H9 (cell line): Measurements from ENCODE around the gene MAGI3. TPM values are rescaled to one million over a fixed set of nuclear protein-coding genes. Genes with fewer than 3 reads are reported as not detected.
A peak's percentile ranks its signal among the peaks of the same experiment; 100 is the strongest.

ENCODE experiments used
- DNase-seq: peaks from one replicate; pipeline ENCODE4 v3.0.0-alpha.2; 2017
- H2AFZ ChIP-seq: one replicate; pipeline ENCODE4 v1.6.1; 2013; ENCODE audit warnings: mild to moderate bottlenecking, low read length, control low read depth, moderate library complexity
- H2AK5ac ChIP-seq: 2 replicates; pipeline ENCODE4 v1.6.1; 2013; ENCODE audit warnings: low read length, control low read depth, mixed read lengths; ENCODE audit not compliant: insufficient read length
- H2BK120ac ChIP-seq: one replicate; pipeline ENCODE4 v1.6.1; 2013; ENCODE audit warnings: low read depth, mild to moderate bottlenecking, low read length, control low read depth, inconsistent platforms; ENCODE audit not compliant: poor library complexity, severe bottlenecking
- H2BK12ac ChIP-seq: 2 replicates; pipeline ENCODE4 v1.6.1; 2013; ENCODE audit warnings: low read length, control low read depth, mixed read lengths, low read depth; ENCODE audit not compliant: insufficient read length
- H2BK15ac ChIP-seq: 2 replicates; pipeline ENCODE4 v1.6.1; 2013; ENCODE audit warnings: low read depth, low read length, control low read depth
- H2BK20ac ChIP-seq: one replicate; pipeline ENCODE4 v1.6.1; 2013; ENCODE audit warnings: low read depth, mild to moderate bottlenecking, low read length, control low read depth, inconsistent platforms; ENCODE audit not compliant: poor library complexity, severe bottlenecking
- H2BK5ac ChIP-seq: 2 replicates; pipeline ENCODE4 v1.6.1; 2013; ENCODE audit warnings: low read length, control low read depth, mixed read lengths; ENCODE audit not compliant: insufficient read length
- H3K14ac ChIP-seq: 2 replicates; pipeline ENCODE4 v1.6.1; 2013; ENCODE audit warnings: low read length, control low read depth; ENCODE audit not compliant: insufficient read depth
- H3K18ac ChIP-seq: 2 replicates; pipeline ENCODE4 v1.6.1; 2013; ENCODE audit warnings: low read depth, mild to moderate bottlenecking, mixed read lengths, low read length, control low read depth; ENCODE audit not compliant: insufficient read length
- H3K23ac ChIP-seq: 2 replicates; pipeline ENCODE4 v1.6.1; 2013; ENCODE audit warnings: low read length, control low read depth, mixed read lengths, low read depth; ENCODE audit not compliant: insufficient read length
- H3K23me2 ChIP-seq: 2 replicates; pipeline ENCODE4 v1.6.1; 2013; ENCODE audit warnings: low read depth, mild to moderate bottlenecking, mixed read lengths, low read length, control low read depth; ENCODE audit not compliant: insufficient read length, poor library complexity, severe bottlenecking
- H3K27ac ChIP-seq: 2 replicates; pipeline ENCODE4 v1.5.1; 2013; ENCODE audit warnings: low read length, control low read depth, mixed read lengths, low read depth; ENCODE audit not compliant: insufficient read length
- H3K27me3 ChIP-seq: 2 replicates; pipeline ENCODE4 v1.6.1; 2013; ENCODE audit warnings: low read length, control low read depth, inconsistent platforms; ENCODE audit not compliant: insufficient read depth
- H3K4ac ChIP-seq: 2 replicates; pipeline ENCODE4 v1.6.1; 2013; ENCODE audit warnings: low read depth, mild to moderate bottlenecking, control low read depth, inconsistent platforms, low read length, moderate library complexity
- H3K4me1 ChIP-seq: 2 replicates; pipeline ENCODE4 v1.6.1; 2013; ENCODE audit warnings: low read length, control low read depth, inconsistent platforms; ENCODE audit not compliant: insufficient read depth
- H3K4me2 ChIP-seq: 2 replicates; pipeline ENCODE4 v1.6.1; 2013; ENCODE audit warnings: low read length, control low read depth, mixed read lengths; ENCODE audit not compliant: insufficient read length, insufficient read depth
- H3K56ac ChIP-seq: 2 replicates; pipeline ENCODE4 v1.6.1; 2013; ENCODE audit warnings: low read depth, mild to moderate bottlenecking, mixed read lengths, low read length, control low read depth; ENCODE audit not compliant: insufficient read length
- H3K79me1 ChIP-seq: 2 replicates; pipeline ENCODE4 v1.6.1; 2013; ENCODE audit warnings: low read depth, mild to moderate bottlenecking, moderate library complexity, low read length, control low read depth, inconsistent platforms; ENCODE audit not compliant: insufficient read depth, poor library complexity, severe bottlenecking
- H3K79me2 ChIP-seq: 2 replicates; pipeline ENCODE4 v1.6.1; 2013; ENCODE audit warnings: low read length, control low read depth, inconsistent platforms; ENCODE audit not compliant: insufficient read depth
- H3K9ac ChIP-seq: 2 replicates; pipeline ENCODE4 v1.6.1; 2013; ENCODE audit warnings: low read length, control low read depth, mixed read lengths; ENCODE audit not compliant: insufficient read length; ENCODE audit errors: extremely low read depth
- H3K9me3 ChIP-seq: one replicate; pipeline ENCODE4 v1.6.1; 2013; ENCODE audit warnings: low read depth, low read length, inconsistent platforms; ENCODE audit not compliant: control insufficient read depth
- H3T11ph ChIP-seq: one replicate; pipeline ENCODE4 v1.6.1; 2013; ENCODE audit warnings: mild to moderate bottlenecking, low read length, control low read depth, inconsistent platforms
- H4K20me1 ChIP-seq: one replicate; pipeline ENCODE4 v1.6.1; 2013; ENCODE audit not compliant: control insufficient read depth, insufficient read length, insufficient read depth
- H4K5ac ChIP-seq: 2 replicates; pipeline ENCODE4 v1.6.1; 2013; ENCODE audit warnings: low read depth, mild to moderate bottlenecking, mixed read lengths, low read length, control low read depth; ENCODE audit not compliant: insufficient read length
- H4K8ac ChIP-seq: replicated peaks from 2 replicates; pipeline ENCODE4 v1.6.1; 2013; ENCODE audit warnings: low read length, control low read depth, mixed read lengths, low read depth; ENCODE audit not compliant: insufficient read length
- H4K91ac ChIP-seq: 2 replicates; pipeline ENCODE4 v1.6.1; 2013; ENCODE audit warnings: low read depth, mild to moderate bottlenecking, moderate library complexity, mixed read lengths, low read length, control low read depth; ENCODE audit not compliant: insufficient read length
- H3K27ac Mint-ChIP-seq, 3 experiments: 2 replicates in 2 of 3; 3 replicates in 1 of 3; pipeline ENCODE4 v1.8.0; 2020 to 2021; ENCODE audit warnings: mixed read lengths in 3 of 3, mild to moderate bottlenecking in 1 of 3, moderate library complexity in 1 of 3
- H3K27me3 Mint-ChIP-seq: 2 replicates; pipeline ENCODE4 v1.8.0; 2021; ENCODE audit warnings: low read depth, mild to moderate bottlenecking, moderate library complexity, mixed read lengths
- H3K36me3 Mint-ChIP-seq, 3 experiments: 2 replicates in 2 of 3; 3 replicates in 1 of 3; pipeline ENCODE4 v1.8.0; 2020 to 2021; ENCODE audit warnings: low read depth in 3 of 3, mixed read lengths in 3 of 3; ENCODE audit not compliant: insufficient read depth in 1 of 3
- H3K4me1 Mint-ChIP-seq, 2 experiments: 2 replicates each; pipeline ENCODE4 v1.8.0; 2020; ENCODE audit warnings: mixed read lengths in 2 of 2
- H3K4me3 Mint-ChIP-seq, 2 experiments: 2 replicates in 1 of 2; 3 replicates in 1 of 2; pipeline ENCODE4 v1.8.0; 2020 to 2021; ENCODE audit warnings: mild to moderate bottlenecking in 2 of 2, mixed read lengths in 2 of 2, moderate library complexity in 1 of 2
- H3K9me3 Mint-ChIP-seq, 2 experiments: 2 replicates in 1 of 2; 3 replicates in 1 of 2; pipeline ENCODE4 v1.8.0; 2020; ENCODE audit warnings: mild to moderate bottlenecking in 2 of 2, mixed read lengths in 2 of 2, moderate library complexity in 1 of 2
- WGBS: extraction: QIAGEN DNeasy Blood & Tissue Kit; methylation state at CpG from one replicate; pipeline ENCODE4 v1.1.7; 2013; ENCODE audit warnings: missing lambda C conversion rate, low lambda C conversion rate, mixed read lengths; ENCODE audit not compliant: insufficient read length; ENCODE audit errors: extremely low coverage; 5-methylcytosine and 5-hydroxymethylcytosine counted together
- total RNA-seq: library from RNA; stranded (reverse); gene quantifications from 2 replicates; pipeline ENCODE4 v1.2.1, GENCODE V29; 2021
- TF ChIP-seq, protein P1 (sequence below): fragments of 200-600 bp; sonication (generic); conservative IDR thresholded peaks from 3 replicates; pipeline ENCODE4 v1.8.0; 2021; ENCODE audit warnings: antibody characterized with exemption, mild to moderate bottlenecking

Gene MAGI3
- total RNA-seq, 1 experiment from 2014 or later: 8.2 TPM

DNA sequence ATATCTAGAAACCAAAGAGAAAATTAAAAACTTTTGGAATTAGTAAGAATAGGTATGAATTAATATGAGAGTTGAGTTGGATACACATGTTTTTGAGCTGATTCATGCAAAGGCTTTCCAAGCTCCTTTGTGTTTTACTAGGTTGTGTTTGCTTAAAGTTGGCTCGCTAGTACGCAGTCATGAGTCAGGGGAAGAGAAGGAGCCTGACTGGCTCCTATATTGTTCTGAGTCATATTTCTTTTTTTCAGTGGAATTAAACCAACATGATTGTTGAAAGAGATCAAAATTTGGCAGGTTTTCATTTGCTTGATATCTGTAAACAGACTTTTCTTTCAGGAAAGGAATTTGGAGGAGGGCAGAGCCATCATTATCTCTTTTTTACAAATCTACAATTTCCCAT, 66.7 kb downstream of the MAGI3 start:
- H2BK120ac ChIP-seq: no peak overlapping the region
- H2AK5ac ChIP-seq: no peak overlapping the region
- H3K18ac ChIP-seq: no peak overlapping the region
- no peaks in the 10 kb centered on the region for H3K79me2 ChIP-seq
- no peak overlapping the region for H2BK20ac ChIP-seq
- H2BK5ac ChIP-seq: no peak overlapping the region
- Mint-ChIP-seq H3K4me1 (peaks cover 7 to 8% of the 10 kb centered on the region in 2 experiments), H3K4me3 (no peak overlapping the region), H3K27me3 (no peaks in the 10 kb centered on the region), H3K27ac (peak overlapping the region in 1 of 3 experiments; percentile 84; a peak in 2 of 7 replicates), H3K36me3 (peaks cover 3 to 12% (median 7%) of the 10 kb centered on the region in 3 experiments; a peak in 4 of 7 replicates), H3K9me3 (peaks cover 0 to 3% of the 10 kb centered on the region in 2 experiments; a peak in 2 of 5 replicates)
- H3K14ac ChIP-seq: no peak overlapping the region
- no peak overlapping the region for H3K23ac ChIP-seq
- no peak overlapping the region for H2AFZ ChIP-seq
- H3K4me1 ChIP-seq: no peaks in the 10 kb centered on the region
- H3K9me3 ChIP-seq: no peaks in the 10 kb centered on the region
- no peaks in the 10 kb centered on the region for H3K79me1 ChIP-seq
- no peaks in the 10 kb centered on the region for H4K20me1 ChIP-seq
- no peak overlapping the region for H3K27ac ChIP-seq
- TF ChIP-seq, protein P1, sequence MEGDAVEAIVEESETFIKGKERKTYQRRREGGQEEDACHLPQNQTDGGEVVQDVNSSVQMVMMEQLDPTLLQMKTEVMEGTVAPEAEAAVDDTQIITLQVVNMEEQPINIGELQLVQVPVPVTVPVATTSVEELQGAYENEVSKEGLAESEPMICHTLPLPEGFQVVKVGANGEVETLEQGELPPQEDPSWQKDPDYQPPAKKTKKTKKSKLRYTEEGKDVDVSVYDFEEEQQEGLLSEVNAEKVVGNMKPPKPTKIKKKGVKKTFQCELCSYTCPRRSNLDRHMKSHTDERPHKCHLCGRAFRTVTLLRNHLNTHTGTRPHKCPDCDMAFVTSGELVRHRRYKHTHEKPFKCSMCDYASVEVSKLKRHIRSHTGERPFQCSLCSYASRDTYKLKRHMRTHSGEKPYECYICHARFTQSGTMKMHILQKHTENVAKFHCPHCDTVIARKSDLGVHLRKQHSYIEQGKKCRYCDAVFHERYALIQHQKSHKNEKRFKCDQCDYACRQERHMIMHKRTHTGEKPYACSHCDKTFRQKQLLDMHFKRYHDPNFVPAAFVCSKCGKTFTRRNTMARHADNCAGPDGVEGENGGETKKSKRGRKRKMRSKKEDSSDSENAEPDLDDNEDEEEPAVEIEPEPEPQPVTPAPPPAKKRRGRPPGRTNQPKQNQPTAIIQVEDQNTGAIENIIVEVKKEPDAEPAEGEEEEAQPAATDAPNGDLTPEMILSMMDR: no peak
- H2BK15ac ChIP-seq: no peak overlapping the region
- no peak overlapping the region for H3T11ph ChIP-seq
- no peak overlapping the region for H2BK12ac ChIP-seq
- H4K5ac ChIP-seq: no peak overlapping the region
- no peaks in the 10 kb centered on the region for H3K27me3 ChIP-seq
- H3K4me2 ChIP-seq: no peak overlapping the region
- no peaks in the 10 kb centered on the region for H3K23me2 ChIP-seq
- no peak overlapping the region for H3K4ac ChIP-seq
- no peak for DNase-seq
- no peak overlapping the region for H3K56ac ChIP-seq
- no peak overlapping the region for H4K8ac ChIP-seq
- no CpG with 5 or more reads among the region's 2 CpGs for WGBS
- H3K9ac ChIP-seq: no peak overlapping the region
- H4K91ac ChIP-seq: no peak overlapping the region
